Spleen (tissue), 7 donors: Measurements from ENCODE around the gene SEH1L.

Source experiments
- CTCF ChIP-seq, 11 experiments: fragments of 200-600 bp in 7 of 11; fragments of 450-650 bp in 4 of 11; sonication (generic) in 4 of 11; IDR thresholded peaks in 8 of 11; conservative IDR thresholded peaks in 3 of 11; 1 replicate in 7 of 11; 2 replicates in 4 of 11; pipeline versions ENCODE4 v1.4.0 to v1.8.0; 2016 to 2021; ENCODE audit warnings: antibody characterized with exemption in 11 of 11, inconsistent platforms in 4 of 11, mild to moderate bottlenecking in 1 of 11
- POLR2A ChIP-seq, 3 donors: fragments of 450-650 bp; IDR thresholded peaks; one replicate each; pipeline ENCODE4 v1.5.1; 2017; ENCODE audit warnings: antibody characterized with exemption in 3 of 3, mild to moderate bottlenecking in 1 of 3
- POLR2AphosphoS5 ChIP-seq, 3 donors: sonication (generic); formaldehyde crosslinking; IDR thresholded peaks; one replicate each; pipeline ENCODE4 v1.5.1; 2017; ENCODE audit warnings: antibody characterized with exemption in 3 of 3
- donor health status: DM: no; HTN: no; CAD: no; lungs with moderate emphysema.
- donor health status: DM: no; HTN: no; CAD: no.
- donor health status: DM: no; HTN: no; CAD: no.

- TF ChIP-seq POLR2A (IDR thresholded peaks at IDR 0.05) (no peak), CTCF (IDR thresholded peaks at IDR 0.05 in 8 of 11, conservative IDR thresholded peaks at IDR 0.05 in 3 of 11) (no peak), POLR2AphosphoS5 (IDR thresholded peaks at IDR 0.05) (no peak)
These were observed 63.9 kb downstream of the SEH1L start for GRCh38 chr18:13011719-13012118.
